ENCODE data around the gene GCH1.

GRCh38 chr14:54803396-54803795, 99.2 kb downstream of the GCH1 start:
- no peak for TF ChIP-seq YY1 (IDR thresholded peaks at IDR 0.05; ENCODE audit: insufficient read depth, insufficient read length)
- TF ChIP-seq ZNF274 (IDR thresholded peaks at IDR 0.05; ENCODE audit: low read depth, low read length): no peak

Data from NT2/D1 (cell line).